Activated CD4-positive, alpha-beta T cell treated with anti-CD3 and anti-CD28 coated beads, Interleukin-2, amount 50 U/mL, for 1 hour (primary cell): Measurements from ENCODE around the gene RFXANK.
"Not testable (repeated sequence)": the region's sequence is repeated elsewhere in the genome, so short reads cannot be mapped to it uniquely, and the experiment has no call there.

Source experiments
- DNase-seq: peaks from one replicate; pipeline ENCODE4 v3.0.0-alpha.2; 2020

RFXANK gene

DNA sequence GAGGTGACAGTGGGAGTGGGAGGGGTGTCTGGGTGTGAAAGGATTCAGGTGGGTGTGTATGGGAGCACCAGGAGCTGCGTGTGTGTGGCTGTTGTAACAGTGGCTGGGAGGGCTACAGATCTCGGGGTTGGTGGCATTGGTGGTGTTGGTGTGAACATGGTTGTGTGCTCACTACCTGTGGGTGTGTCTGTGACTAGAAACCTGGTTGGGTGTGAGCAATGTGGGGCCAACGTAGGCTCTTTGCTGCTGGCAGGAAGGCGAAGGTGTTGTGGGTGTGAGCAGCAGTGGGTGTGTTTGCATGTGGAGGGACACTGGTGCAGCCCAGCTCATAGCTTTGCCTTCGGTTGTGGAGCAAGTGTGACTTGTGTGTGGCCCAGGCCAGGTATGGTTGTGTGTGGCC is 14.9 kb downstream of the RFXANK start:
- DNase-seq: no peak

DNA sequence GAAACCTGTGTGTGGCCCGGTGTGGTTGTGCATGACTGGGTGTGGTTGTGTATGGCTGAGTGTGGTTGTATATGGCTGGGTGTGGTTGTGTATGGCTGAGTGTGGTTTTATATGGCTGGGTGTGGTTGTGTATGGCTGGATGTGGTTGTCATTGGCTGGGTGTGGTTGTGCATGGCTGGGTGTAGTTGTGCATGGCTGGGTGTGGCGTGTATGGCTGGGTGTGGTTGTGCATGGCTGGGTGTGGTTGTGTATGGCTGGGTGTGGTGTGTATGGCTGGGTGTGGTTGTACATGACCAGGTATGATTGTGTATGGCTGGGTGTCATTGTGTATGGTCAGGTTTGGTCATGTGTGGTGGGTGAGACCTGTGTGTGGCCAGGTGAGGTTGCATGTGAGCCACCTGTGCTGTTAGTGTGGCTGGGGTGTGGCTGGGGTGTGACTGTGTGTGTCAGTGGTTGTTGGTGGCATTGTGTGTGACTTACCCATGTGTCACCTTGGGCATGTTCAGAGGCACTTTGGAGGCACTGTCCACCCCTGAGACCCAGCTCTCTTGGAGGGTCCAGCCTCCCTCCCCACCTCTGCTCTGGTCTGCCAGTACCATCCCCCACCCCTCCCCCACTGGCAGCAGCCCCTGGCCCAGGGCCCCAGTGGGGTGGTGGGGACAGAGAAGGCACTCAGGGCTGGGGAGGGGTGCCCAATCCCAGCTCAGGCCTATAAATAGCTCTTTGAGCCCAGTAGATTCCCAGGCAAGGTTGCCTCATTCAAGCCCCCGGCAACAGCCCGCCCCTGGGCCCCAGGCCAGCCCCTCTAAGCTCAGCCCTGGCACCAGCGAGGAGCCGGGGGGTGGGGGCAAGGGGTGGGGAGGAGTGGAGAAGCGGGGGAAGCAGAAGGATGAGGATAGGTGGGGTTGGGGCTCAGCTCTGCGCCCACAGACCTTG is 15.8 kb downstream of the RFXANK start:
- no peak for DNase-seq

DNA sequence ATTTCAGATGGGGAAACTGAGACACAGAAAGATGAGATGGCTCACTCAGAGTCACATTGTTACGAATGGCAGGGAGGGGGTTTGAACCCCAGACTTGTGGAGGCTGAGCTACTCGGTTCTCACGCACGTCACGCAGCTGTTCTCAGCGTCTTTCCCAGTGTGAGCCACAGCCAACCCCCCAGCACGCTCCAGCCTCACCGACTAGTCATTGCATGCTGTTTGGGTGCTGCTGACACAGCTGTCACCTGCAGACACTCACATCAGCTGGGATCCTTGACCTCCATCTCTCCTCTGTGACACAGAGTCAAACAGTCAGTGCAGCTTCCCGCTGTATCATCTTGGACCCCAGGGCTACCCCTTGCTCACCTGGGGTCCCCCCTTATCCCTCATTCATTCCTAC is 17.3 kb downstream of the RFXANK start:
- no peak for DNase-seq

DNA sequence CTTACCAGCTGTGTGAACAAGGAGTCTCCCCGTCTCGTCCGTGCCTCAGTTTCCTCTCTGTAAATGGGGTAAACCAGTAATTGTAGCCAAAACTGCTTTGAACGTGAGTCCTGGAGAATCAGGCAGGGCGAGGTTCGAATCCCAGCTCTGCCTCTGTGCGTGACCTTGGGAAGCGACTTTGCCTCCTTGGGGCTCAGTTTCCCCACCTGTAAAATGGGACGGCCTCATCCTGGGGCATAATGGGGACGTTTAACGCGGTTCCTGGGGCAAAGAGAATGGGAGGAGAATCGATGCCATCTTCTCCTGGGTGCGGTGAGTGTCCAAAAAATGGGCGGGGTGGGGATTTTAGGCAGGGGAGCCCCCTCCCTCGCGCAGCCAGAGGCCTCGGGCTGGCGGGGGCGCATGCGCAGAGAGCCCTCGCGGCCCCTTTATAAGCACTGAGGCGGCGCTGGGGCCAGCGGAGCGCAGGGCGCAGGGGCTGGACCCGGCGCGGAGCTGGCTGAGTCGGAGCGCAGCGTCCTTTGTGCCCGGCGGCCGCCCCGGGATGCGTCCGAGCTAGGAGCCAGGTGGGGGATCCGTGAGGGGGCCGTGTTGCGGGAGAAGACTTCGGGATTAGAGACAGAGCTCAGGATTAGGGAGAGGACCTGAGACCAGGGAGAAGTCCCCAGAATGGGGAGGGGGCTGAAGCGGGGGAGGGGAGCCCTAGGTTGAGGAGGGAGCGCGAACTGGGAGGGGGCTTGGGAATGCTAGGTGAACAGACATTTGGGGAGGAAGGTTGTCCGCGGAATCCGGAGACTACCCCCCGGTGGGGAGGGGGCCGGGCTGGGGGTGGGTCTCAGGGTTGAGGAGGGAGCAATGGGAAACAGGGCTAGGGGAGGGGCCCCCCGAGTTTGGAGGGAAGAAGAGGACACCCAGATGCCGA is 19.7 kb downstream of the RFXANK start, which contains the start of gene NCAN:
NCAN (plus strand) TSS at position 460 of the 922 bp plus-strand sequence. CDS start 4,996 bp downstream, outside the sequence.
- no peak for DNase-seq

DNA sequence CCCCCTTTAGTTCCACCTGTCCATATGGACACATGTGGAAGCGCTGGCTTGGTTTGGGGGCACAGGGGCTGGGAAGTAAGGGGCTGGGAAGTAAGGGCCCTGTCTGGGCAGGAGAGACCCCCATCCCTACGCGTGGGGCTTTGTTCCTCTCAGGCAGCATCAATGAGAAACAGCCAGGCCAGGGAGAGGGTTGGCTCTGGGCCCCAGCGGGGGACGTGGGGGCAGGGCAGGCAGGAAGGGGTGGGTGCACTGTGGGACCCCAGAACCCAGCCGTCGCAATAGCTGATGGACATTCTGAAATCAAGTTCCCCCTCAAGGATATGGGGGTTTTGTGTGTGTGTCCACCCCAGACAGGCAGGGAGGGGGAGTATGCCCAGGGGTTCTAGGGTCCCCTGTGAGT is 20.9 kb downstream of the RFXANK start:
- DNase-seq: no peak

DNA sequence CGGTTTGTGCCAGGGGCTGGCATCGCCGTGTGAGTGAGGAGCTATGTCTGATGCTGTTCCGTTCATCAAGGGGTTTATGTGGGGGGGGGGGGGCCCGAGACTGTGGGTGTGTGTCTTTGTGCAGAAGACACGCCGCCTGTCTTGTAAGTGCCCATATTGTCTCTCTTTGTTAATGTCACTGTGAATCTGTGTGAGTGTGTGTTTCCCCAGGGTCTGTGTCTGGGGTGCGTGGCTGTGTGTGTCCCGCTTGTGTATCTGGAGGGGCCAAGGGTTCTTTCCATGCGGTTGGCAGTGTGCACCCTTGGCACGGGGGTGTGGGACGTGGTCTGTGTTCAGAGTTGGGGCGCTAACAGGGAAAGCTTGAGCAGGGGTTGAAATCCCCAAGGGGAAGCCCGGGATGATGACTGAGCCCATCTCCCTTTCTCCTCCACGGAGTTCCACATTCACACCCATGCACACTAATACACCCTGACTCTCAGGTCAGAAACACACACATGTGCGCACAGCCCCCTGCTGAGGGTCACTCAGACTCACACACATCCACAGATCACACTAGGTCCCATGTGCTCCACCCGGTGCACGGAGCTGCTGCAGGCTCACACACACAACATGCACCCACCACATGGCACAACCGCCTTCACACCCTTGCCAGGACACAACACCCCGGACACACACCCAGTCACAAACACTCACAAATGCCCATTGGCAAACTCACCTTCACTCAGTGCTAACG is 21.5 kb downstream of the RFXANK start:
- DNase-seq: no peak

DNA sequence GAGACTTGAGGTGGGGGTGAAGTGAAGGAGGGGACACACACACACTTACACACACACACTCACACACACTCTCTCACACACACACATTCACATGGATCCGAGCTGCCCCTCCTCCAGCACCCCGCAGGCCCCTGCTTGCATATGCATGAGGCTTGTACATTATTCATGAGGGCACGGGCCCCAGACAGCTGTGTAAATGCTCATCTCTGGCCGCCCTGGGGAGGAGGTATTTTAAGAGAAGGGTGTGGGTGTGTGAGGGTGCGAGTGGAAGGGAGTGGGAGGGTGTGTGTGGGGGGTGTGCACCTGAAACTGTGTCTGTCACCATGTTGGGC is 22.1 kb downstream of the RFXANK start:
- DNase-seq: no peak

DNA sequence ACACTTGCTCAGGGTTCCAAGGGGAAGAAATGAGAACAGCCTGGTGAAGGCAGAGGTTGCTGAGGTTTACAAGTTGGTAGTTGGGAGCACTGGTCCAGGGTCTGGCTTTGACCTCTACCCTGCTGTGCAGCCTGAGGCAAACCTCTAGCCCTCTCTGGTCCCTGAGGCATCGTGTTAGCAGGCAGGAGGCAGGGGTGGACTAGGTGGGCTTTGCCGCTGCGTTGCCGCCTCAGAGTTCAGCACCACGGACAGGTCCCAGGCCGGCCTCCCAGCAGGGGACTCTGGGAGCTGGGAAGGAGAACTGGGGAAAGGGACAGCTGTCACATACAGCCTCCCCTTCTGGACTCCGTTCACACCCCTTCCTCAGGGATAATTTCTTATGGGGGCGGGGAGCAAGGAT is 22.8 kb downstream of the RFXANK start:
- DNase-seq: peak; percentile 30

DNA sequence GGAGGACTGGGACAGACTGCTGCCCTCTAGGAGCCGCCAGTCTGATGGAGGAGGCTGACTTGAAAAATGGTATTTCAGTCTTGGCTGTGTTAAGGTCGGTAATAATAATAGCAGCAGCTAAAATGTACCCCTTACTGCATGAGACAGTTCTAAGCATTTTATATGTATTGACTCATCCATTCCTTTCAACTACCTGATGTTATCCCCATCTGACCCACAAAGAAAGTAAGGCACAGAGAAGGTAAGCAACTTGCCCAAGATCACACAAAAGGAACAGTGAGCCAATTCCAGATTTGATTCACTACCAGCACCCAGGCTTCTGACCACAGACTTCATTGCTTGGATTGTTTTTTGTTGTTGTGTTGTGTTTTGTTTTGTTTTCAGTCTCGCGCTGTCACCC is 23.7 kb downstream of the RFXANK start:
- DNase-seq: no peak

DNA sequence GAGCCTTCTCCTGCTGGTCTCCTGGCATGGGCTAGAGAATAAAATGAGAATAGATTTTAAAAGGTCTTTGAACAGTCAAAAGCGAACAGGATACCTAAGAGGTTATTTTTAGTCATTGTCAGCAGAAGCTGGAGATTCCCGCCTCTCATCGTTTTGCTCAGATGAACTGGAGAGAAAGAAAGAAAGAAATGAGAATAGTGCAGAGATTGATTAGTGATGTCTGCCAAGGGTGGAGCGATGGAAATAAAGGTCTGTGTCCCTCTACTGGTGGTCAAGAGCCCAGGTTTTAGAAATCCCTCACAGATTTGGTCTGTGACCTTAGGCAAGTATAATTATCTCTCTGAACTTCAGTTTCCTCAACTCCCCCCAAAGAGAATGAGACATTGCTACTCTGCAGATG is 25.0 kb downstream of the RFXANK start:
- no peak for DNase-seq

DNA sequence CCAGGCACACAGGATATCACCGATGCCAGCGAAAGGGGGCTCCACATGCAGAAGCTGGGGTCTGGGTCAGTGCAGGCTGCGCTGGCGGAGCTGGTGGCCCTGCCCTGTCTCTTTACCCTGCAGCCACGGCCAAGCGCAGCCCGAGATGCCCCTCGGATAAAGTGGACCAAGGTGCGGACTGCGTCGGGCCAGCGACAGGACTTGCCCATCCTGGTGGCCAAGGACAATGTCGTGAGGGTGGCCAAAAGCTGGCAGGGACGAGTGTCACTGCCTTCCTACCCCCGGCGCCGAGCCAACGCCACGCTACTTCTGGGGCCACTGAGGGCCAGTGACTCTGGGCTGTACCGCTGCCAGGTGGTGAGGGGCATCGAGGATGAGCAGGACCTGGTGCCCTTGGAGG is 26.9 kb downstream of the RFXANK start:
- DNase-seq: no peak

DNA sequence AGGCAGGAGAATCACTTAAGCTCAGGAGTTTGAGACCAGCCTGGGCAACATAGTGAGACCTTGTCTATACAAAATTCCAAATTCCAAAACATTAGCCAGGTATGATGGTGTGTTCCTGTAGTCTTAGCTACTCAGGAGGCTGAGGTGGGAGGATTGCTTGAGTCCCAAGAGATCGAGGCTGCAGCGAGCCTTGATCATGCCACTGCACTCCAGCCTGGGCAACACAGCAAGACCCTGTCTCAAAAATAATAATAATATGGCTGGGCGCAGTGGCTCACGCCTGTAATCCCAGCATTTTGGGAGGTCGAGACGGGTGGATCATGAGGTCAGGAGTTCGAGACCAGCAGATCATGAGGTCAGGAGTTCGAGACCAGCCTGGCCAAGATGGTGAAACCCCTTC is 28.9 kb downstream of the RFXANK start:
- DNase-seq: not testable (repeated sequence)

DNA sequence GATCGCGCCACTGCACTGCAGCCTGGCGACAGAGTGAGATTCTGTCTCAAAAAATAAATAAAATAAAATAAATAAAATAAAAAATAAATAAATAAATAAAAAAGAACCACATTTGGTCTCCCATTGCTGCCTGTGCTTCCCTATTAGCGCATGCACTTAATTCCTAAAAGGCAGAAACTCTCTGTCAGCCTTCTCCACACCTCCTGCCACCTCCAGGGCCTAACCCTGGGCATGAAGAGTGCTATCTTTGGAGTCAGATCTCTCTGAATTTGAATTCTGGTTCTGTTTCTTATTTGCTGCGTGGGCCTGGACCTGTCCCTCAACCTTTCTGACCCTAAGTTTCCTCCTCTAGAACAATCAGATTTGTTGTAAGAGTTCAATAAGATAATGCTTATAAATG is 31.0 kb downstream of the RFXANK start:
- DNase-seq: no peak

DNA sequence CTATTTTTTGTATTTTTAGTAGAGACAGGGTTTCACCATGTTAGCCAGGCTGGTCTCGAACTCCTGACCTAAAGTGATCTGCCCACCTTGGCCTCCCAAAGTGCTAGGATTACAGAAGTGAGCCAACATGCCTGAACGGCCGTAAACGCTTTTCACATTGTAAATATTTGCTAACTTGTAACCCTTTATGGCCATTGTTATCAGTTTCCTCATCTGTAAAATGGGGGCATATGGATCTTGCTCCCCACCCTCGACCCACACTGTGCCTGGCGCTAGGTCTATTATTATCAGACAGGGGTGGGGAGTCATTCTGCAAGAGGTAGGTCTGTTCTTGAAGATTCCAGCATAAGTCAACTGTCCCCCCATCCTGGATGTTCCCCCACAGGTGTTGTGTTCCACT is 31.6 kb downstream of the RFXANK start:
- DNase-seq: no peak

DNA sequence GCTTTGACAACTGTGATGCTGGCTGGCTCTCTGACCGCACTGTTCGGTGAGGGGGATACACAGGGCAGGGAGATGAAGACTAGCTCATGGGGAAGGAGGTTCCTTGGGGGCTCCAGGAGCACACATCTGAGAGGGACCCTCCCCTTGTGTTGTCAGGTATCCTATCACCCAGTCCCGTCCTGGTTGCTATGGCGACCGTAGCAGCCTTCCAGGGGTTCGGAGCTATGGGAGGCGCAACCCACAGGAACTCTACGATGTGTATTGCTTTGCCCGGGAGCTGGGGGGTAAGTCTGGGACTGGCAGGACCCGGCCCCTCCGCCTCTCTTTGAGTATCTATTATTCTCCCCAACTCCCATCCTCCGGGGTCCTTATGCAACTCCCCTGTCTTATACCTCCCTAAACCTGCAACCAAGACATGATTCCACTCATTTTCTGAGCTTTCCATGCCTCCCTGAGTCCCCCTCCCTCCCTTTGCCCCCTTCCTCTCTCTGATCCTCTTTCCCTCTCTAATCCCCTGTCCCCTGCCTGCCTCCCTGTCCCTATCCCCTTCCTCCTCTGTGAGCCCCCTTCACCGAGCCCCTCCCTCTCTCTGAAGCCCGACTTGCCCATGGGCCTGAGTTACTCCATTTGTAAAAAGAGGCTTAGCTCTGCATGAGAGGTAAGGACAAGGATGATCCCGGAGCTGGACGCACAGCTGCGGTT is 32.2 kb downstream of the RFXANK start:
- no peak for DNase-seq

DNA sequence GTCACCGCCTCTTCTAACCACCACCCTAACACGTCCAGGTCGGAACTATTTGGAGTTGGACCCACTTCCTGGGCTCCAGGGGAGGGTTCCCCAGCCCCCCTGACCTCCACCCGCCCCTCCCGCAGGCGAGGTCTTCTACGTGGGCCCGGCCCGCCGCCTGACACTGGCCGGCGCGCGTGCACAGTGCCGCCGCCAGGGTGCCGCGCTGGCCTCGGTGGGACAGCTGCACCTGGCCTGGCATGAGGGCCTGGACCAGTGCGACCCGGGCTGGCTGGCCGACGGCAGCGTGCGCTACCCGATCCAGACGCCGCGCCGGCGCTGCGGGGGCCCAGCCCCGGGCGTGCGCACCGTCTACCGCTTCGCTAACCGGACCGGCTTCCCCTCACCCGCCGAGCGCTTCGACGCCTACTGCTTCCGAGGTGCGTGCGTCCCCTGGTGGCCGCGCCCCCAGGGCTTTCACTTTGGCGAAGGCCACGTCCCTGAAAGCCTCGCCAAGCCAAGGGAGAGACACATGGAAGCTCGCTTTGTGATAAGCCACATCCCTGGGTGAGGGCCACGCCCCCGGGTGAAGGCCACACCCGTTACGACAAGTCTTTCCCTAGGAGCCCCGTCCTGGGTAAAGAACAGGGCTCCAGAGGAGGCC is 32.9 kb downstream of the RFXANK start:
- DNase-seq: peak; percentile 76

DNA sequence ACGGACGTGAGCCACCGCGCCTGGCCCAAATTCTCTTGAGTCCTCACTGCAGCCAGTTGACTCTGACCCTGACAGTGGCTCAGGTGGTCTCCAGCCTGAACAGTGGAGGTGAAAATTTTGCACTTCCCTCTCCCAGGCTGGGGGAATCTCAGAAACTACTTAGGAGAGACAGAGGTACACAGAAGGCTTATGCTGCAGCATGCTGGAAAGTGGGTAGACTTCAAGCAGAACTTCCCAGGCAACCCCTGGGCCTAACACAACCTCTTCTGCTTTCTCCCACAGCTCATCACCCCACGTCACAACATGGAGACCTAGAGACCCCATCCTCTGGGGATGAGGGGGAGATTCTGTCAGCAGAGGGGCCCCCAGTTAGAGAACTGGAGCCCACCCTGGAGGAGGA is 34.1 kb downstream of the RFXANK start:
- DNase-seq: no peak

DNA sequence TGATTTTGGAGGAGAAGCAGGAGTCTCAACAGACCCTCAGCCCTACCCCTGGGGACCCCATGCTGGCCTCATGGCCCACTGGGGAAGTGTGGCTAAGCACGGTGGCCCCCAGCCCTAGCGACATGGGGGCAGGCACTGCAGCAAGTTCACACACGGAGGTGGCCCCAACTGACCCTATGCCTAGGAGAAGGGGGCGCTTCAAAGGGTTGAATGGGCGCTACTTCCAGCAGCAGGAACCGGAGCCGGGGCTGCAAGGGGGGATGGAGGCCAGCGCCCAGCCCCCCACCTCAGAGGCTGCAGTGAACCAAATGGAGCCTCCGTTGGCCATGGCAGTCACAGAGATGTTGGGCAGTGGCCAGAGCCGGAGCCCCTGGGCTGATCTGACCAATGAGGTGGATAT is 34.6 kb downstream of the RFXANK start:
- no peak for DNase-seq

DNA sequence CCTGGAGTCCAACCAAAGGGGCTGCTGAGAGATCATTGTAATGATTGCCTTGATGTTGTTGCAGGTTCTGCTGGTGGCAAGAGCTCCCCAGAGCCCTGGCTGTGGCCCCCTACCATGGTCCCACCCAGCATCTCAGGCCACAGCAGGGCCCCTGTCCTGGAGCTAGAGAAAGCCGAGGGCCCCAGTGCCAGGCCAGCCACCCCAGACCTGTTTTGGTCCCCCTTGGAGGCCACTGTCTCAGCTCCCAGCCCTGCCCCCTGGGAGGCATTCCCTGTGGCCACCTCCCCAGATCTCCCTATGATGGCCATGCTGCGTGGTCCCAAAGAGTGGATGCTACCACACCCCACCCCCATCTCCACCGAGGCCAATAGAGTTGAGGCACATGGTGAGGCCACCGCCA is 35.2 kb downstream of the RFXANK start:
- no peak for DNase-seq

DNA sequence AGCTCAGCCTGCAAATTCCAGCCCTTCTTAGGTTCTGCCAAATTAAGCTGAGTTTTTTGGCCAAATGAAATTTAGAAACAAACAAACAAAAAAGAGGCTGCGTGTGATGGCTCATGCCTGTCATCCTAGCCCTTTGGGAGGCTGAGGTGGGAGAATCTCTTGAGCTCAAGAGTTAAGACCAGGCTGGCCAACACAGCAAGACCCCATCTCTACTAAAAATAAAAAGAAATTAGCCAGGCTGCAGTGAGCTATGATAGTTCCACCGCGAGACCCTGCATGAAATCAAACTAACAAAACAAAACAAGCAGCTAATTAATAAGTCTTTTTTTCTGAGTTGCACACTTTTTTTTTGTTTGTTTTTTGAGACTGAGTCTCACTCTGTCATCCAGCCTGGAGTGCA is 37.6 kb downstream of the RFXANK start:
- no peak for DNase-seq

DNA sequence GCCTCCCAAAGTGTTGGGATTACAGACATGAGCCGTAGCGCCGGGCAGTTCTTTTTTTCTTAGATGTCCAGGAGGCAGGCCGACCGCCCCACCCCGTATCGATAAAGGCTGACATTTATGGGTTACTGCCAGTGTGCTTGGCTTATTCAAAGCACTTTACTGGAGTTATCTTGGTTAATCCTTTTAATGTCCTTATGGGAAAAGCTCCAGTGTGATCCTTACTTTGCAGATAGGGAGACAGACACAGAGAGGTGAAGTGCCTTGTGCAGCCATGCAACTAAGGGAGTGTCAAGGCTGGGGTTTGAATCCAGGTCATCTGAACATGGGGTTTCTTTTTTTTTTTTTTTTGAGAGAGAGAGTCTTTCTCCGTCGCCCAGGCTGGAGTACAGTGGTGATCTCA is 38.9 kb downstream of the RFXANK start:
- DNase-seq: no peak

DNA sequence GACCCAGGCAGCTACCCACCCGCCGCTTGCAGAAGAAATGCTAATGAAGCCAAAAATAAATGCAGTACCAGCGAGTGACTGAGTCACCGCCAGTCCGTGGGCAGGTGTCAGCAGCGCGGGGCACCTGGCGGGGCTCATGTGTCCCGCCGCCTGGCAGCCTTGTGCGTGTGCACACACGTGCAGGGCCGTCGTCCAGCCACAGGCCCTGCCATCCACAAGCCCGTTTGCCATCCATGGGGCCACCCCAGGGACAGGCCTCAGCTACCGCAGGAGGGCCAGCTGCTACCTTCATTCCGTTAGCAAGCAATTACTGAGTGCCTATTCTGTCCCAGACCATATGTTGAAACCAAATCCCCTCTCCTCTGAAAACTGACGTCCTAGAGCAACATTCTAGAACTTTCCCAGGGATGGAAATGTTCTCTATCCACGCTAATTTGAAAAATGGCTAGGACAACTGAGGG is 40.2 kb downstream of the RFXANK start:
- no peak for DNase-seq
